DMS114 treated with DMSO at 0.1 percent for 48 hours (cell line): ENCODE results near the gene ZBTB47.

Source experiments
- DNase-seq: peaks from one replicate; lab custom pipeline; 2025; ENCODE audit not compliant: unreplicated experiment; lab: John Stamatoyannopoulos, UW

The ZBTB47 gene

GRCh38 chr3:42652611-42653302 lies 740 bp upstream of the ZBTB47 start:
- no peak for DNase-seq

GRCh38 chr3:42653303-42653559 lies 266 bp upstream of the ZBTB47 start:
- no peak for DNase-seq

- DNase-seq: no peak
Observed at GRCh38 chr3:42654331-42655201, 1.1 kb downstream of the ZBTB47 start.

GRCh38 chr3:42655331-42655888 lies 1.9 kb downstream of the ZBTB47 start:
- no peak for DNase-seq

GRCh38 chr3:42655980-42656679 lies 2.6 kb downstream of the ZBTB47 start:
- DNase-seq: no peak

- no peak for DNase-seq
Observed at GRCh38 chr3:42656680-42657610, 3.4 kb downstream of the ZBTB47 start.

- no peak for DNase-seq
Observed at GRCh38 chr3:42657675-42658074, 4.2 kb downstream of the ZBTB47 start.

- DNase-seq: no peak
Observed at GRCh38 chr3:42658091-42658770, 4.7 kb downstream of the ZBTB47 start.

- DNase-seq: no peak
Observed at GRCh38 chr3:42658771-42659390, 5.4 kb downstream of the ZBTB47 start.

GRCh38 chr3:42659451-42660130 lies 6.1 kb downstream of the ZBTB47 start:
- no peak for DNase-seq

GRCh38 chr3:42660131-42660715 lies 6.7 kb downstream of the ZBTB47 start:
- DNase-seq: no peak

- DNase-seq: no peak
Observed at GRCh38 chr3:42660898-42661297, 7.4 kb downstream of the ZBTB47 start.

GRCh38 chr3:42661593-42662022 lies 8.1 kb downstream of the ZBTB47 start:
- no peak for DNase-seq

- DNase-seq: no peak
Observed at GRCh38 chr3:42662037-42662812, 8.7 kb downstream of the ZBTB47 start.

- DNase-seq: no peak
Observed at GRCh38 chr3:42662813-42663535, 9.5 kb downstream of the ZBTB47 start.

GRCh38 chr3:42663581-42664437 lies 10.3 kb downstream of the ZBTB47 start:
- DNase-seq: no peak
